OCI-M2 (cell line): ENCODE measurements around the gene SCGB1A1.
"Not testable (repeated sequence)": the region's sequence is repeated elsewhere in the genome, so short reads cannot be mapped to it uniquely, and the experiment has no call there.

Experiments used
- DNase-seq: peaks from one replicate; lab custom pipeline; 2025; ENCODE audit not compliant: unreplicated experiment; lab: John Stamatoyannopoulos, UW

The SCGB1A1 gene, protein sequence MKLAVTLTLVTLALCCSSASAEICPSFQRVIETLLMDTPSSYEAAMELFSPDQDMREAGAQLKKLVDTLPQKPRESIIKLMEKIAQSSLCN

GRCh38 chr11:62418733-62419132, at the start of gene SCGB1A1:
Gene SCGB1A1, plus strand, starts transcription at chr11:62419033. Its CDS starts 63 bp downstream, at chr11:62419096.
- no peak for DNase-seq

- DNase-seq: no peak
These were observed 47.9 kb upstream of the SCGB1A1 start for GRCh38 chr11:62370743-62371440.

GRCh38 chr11:62372871-62373270, 46.0 kb upstream of the SCGB1A1 start:
- DNase-seq: no peak

DNA sequence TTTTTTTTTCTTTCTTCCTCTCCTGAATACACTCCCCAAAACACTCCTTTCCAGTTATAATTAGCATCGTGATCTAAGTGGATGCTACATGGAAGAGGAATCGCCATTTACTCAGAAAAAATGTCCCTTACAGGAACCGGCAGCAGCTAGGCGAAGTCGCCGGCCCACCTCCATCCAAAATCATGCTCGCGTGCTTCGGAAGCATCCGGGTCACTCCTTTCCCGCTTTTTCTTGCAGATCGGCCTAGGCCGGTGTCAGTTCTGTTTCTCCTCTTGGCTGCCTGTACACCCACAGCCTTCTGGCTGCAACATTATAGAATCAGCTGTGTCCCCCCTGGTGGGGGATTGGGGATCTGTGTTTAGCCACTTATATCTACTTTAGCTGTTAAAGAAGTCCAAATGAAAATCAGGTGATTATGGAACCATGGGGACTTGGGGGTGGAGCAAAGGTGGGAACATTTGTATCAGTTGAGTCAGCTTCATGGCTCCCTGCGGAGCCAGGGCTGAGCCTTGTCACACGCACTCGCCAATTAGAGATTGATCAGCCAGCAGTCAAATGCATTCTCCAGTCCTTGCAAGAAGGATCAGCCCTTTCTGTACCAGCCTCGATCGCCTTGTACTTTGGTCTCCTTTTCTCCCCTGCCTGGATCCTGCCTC, 45.2 kb upstream of the SCGB1A1 start:
- no peak for DNase-seq

DNA sequence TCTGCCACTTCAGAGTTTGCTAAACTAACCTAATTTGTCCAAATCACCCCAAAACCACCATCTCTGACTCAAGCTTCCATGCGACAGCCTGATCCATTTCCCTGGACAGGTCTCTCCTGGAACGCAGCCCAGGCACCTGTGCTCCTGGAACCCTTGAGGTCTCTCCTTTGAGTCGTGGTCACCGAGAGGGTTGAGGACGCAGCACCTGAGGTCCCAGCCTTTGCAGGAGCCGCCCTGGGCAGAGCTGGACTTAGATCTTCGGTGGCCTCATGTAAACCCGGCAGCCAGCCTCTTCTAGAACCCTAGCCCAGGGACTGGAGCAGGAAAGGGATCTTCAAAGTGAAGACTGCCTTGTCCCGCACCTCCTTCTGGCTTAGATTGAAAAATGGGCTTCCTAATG, 44.0 kb upstream of the SCGB1A1 start:
- DNase-seq: no peak

DNA sequence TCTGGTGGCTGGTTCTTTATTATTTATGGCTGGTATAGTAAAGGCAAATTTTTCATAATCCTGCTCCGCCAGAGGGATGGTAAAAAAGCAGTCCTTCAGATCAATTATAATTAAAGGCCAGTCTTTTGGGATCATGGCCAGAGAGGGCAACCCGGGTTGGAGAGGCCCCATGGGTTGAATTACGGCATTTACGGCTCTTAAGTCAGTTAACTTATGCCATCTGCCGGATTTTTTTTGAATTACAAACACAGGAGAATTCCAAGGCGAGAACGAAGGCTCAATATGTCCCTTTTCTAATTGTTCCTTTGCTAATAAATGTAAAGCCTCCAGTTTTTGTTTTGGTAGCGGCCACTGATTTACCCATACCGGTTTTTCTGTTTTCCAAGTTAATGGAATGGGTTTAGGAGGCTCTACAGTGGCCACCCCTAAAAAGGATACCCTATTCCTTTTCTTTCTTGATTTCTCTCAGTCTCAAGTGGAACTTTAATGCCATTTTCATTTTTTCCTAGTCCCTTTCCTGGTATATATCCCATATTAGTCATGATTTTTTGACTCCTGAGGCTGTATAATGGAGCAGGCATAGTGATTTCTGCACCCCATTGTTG, 40.3 kb upstream of the SCGB1A1 start:
- not testable (repeated sequence) for DNase-seq

DNA sequence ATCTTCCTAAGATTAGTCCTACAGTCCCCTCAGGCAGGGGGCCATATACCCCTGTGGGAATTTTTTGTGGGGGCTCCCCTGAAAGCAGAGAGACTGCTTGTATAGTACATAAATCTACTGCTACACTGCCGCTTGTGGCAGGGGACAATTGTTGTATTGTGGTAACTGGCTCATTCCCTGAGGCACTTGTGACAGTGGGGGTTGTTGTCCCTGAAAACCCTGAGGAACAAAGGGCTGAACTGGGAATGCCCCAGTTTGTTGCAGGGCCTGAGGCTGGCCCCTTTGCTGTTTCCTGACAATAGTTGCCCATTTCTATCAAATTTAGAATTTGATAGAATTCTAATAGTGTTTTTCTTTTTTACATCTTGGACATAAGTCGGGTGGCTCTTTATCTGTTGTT, 39.2 kb upstream of the SCGB1A1 start:
- DNase-seq: not testable (repeated sequence)

DNA sequence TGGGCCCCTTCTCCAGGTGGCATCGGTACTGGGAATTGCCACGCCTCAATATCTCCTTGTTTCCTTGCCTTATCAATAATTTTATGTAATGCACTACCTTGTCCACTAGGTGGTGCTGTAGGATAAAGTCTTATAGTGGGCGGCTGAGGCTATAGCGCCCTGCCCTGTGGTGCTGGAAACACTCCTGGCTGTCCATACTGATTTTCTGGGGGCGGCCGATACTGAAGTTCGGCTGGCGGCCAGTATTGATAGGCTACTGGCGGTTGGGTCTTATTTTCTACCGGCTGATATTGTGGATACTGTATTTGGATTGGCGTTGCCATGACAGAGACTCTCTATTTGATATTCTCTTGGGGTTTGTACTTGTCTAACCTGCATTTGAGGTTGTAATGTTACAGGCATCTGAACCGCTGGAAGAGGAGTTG, 38.0 kb upstream of the SCGB1A1 start:
- DNase-seq: not testable (repeated sequence)

GRCh38 chr11:62383822-62384221, 35.0 kb upstream of the SCGB1A1 start:
- no peak for DNase-seq

GRCh38 chr11:62386083-62386482, 32.8 kb upstream of the SCGB1A1 start:
- not testable (repeated sequence) for DNase-seq

GRCh38 chr11:62387381-62387780, 31.5 kb upstream of the SCGB1A1 start:
- DNase-seq: no peak

DNA sequence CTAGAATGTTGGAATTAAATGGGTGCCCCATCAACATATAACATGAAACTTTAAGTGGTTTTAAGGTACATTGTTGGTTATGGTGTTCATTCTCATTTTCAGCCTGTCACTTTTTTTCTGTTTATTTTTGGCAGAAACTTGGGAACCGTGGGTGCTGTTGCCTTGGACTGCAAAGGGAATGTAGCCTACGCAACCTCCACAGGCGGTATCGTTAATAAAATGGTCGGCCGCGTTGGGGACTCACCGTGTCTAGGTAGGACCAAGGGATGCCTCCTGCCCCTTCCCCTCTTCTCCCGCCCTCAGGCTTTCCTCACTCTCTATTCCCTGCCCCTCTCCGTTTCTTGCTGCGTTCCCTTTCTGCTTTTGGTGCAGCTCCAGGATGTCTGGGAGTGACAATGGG, 29.8 kb upstream of the SCGB1A1 start:
- DNase-seq: no peak

DNA sequence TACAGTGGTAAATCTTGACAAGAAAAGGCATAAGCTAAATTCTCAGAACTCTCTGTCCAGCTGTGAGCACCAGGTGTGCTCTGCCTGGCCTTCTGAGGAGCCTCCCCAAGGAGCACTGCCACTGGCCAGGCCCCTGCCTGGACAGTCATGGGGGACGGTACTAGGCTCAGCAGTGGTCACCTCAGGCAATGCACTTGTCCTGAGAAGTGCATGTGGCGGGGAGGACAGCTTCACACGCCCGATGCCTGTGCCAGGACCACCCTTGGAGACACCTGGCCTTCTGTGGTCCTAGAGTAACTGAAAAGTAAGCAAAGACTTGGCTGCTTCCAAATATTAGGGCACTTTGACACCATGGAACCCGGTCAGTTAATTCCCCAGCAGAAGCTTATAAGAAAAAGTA, 28.6 kb upstream of the SCGB1A1 start:
- no peak for DNase-seq

GRCh38 chr11:62390722-62391121, 28.1 kb upstream of the SCGB1A1 start:
- no peak for DNase-seq

DNA sequence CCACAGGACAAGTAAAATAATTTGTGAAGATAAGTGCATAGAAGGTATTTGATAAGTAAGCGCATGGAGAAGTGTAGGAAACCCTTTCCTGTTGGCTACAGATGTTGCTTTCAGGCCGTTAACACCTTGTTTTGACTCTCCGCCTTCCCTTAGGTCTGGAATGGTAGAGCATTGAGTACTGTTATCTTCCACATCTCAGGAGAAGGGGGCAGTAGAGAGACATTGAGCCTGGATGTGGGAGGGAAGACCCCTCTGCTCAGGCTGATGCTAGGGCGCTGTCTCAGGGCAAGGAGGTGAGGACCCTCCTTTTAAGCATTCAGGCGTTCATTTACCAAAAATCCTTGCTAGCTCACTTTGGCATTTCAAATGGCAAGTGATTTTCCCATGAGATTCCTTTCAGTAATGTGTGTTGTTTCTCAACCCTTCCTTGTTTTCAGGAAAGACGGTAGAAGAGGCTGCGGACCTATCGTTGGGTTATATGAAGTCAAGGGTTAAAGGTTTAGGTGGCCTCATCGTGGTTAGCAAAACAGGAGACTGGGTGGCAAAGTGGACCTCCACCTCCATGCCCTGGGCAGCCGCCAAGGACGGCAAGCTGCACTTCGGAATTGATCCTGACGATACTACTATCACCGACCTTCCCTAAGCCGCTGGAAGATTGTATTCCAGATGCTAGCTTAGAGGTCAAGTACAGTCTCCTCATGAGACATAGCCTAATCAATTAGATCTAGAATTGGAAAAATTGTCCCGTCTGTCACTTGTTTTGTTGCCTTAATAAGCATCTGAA, 27.0 kb upstream of the SCGB1A1 start:
- DNase-seq: no peak

- DNase-seq: no peak
These were observed 26.3 kb upstream of the SCGB1A1 start for GRCh38 chr11:62392506-62392905.

GRCh38 chr11:62393061-62393611, 25.7 kb upstream of the SCGB1A1 start:
- no peak for DNase-seq

DNA sequence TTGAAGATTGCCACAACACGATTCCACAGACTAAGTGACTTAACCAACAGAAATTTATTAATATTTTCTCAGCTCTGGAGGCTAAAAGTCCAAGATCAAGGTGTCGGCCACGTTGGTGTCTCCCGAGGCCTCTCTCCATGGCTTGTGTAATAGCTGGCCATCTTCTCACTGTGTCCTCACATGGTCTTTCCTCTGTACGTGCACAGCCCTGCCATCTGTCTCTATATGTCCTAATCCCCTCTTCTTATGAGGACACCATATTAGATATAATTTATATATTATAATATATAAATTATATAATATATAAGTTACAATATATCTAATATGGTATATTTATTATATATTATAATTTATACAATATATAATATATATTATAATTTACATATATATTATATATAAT, 25.1 kb upstream of the SCGB1A1 start:
- no peak for DNase-seq

- DNase-seq: no peak
These were observed 23.9 kb upstream of the SCGB1A1 start for GRCh38 chr11:62394825-62395538.

- DNase-seq: no peak
These were observed 22.8 kb upstream of the SCGB1A1 start for GRCh38 chr11:62395885-62396551.
